GM12878 (cell line): ENCODE measurements around the gene HS3ST5.

Source experiments
- CHD2 ChIP-seq: IDR thresholded peaks from 2 replicates; pipeline ENCODE4 v1.6.1; 2011; ENCODE audit warnings: low read depth, low read length, improper control_type of control experiment, borderline replicate concordance
- EP300 ChIP-seq, 2 experiments: fragments of 150-350 bp in 1 of 2; IDR thresholded peaks; 2 replicates each; pipeline ENCODE4 v1.6.1; 2011 to 2012; ENCODE audit warnings: low read depth in 2 of 2, low read length in 2 of 2, borderline replicate concordance in 1 of 2, improper control_type of control experiment in 1 of 2, inconsistent platforms in 1 of 2; ENCODE audit not compliant: control insufficient read depth in 1 of 2
- NFYA ChIP-seq: IDR thresholded peaks from 2 replicates; pipeline ENCODE4 v1.6.1; 2011; ENCODE audit warnings: low read depth, mild to moderate bottlenecking, low read length, improper control_type of control experiment, borderline replicate concordance

DNA sequence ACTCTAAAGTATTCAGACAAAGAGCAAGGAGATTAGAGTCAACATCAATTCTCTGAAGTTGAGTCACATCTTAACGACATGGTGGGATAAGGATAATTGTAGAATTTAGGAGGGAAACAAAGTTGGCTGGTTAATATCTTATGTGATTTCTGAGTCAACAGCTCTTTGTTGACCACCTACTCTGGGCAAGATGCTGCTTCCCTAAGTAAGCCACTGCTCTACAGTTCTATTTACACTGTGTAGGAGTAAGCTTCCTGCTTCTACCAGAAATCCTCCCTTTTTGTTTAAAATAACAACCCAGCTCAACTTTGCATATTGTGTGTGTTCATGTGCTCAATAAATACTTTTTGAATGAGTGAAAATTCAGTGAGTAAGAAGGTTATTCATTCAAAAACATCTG lies 3.1 kb downstream of the HS3ST5 start:
- TF ChIP-seq EP300 (IDR thresholded peaks at IDR 0.05; ENCODE audit: borderline replicate concordance in 1 of 2, control insufficient read depth in 1 of 2, low read depth in 2 of 2, low read length in 2 of 2) (no peak), NFYA (no peak), CHD2 (no peak)
